GM21360 (cell line): ENCODE data around the gene SAP25.

ENCODE experiments used
- ATAC-seq: cut with Tn5 transposase; IDR thresholded peaks from one replicate; pipeline ENCODE4 v1.9.1; 2021; ENCODE audit warnings: mild to moderate bottlenecking, moderate library complexity; ENCODE audit not compliant: unreplicated experiment

The SAP25 gene

GRCh38 chr7:100573691-100574361, at the start of gene SAP25:
Gene SAP25 (minus strand): TSS chr7:100573900. CDS start chr7:100573742, 158 bp downstream.
- no peak for ATAC-seq

GRCh38 chr7:100621554-100621953, 47.9 kb upstream of the SAP25 start:
- ATAC-seq: no peak

- ATAC-seq: no peak
Observed at GRCh38 chr7:100620804-100621203, 47.1 kb upstream of the SAP25 start.

GRCh38 chr7:100620239-100620638, 46.5 kb upstream of the SAP25 start:
- ATAC-seq: no peak

GRCh38 chr7:100614308-100614861, 40.7 kb upstream of the SAP25 start:
- ATAC-seq: no peak

- ATAC-seq: no peak
Observed at GRCh38 chr7:100613412-100614175, 39.9 kb upstream of the SAP25 start.

- ATAC-seq: no peak
Observed at GRCh38 chr7:100612730-100613390, 39.2 kb upstream of the SAP25 start.

- peak; percentile 88 for ATAC-seq
Observed at GRCh38 chr7:100611983-100612729, 38.5 kb upstream of the SAP25 start, which contains the start of gene MOSPD3. Gene MOSPD3 (plus strand): TSS chr7:100612540. CDS start chr7:100612792, 252 bp downstream.

GRCh38 chr7:100609958-100610357, 36.3 kb upstream of the SAP25 start:
- ATAC-seq: no peak

GRCh38 chr7:100607111-100607510, 33.4 kb upstream of the SAP25 start:
- ATAC-seq: no peak

- no peak for ATAC-seq
Observed at GRCh38 chr7:100606313-100606712, 32.6 kb upstream of the SAP25 start.

- ATAC-seq: no peak
Observed at GRCh38 chr7:100604976-100605911, 31.5 kb upstream of the SAP25 start.

GRCh38 chr7:100604028-100604975, 30.6 kb upstream of the SAP25 start:
- no peak for ATAC-seq

GRCh38 chr7:100603726-100604027, 30.0 kb upstream of the SAP25 start:
- no peak for ATAC-seq

- no peak for ATAC-seq
Observed at GRCh38 chr7:100602889-100603725, 29.4 kb upstream of the SAP25 start.

- no peak for ATAC-seq
Observed at GRCh38 chr7:100600730-100601038, 27.0 kb upstream of the SAP25 start.

- no peak for ATAC-seq
Observed at GRCh38 chr7:100599911-100600729, 26.4 kb upstream of the SAP25 start.
